ENCODE data around the gene LRWD1.
"Not testable (repeated sequence)": the region's sequence is repeated elsewhere in the genome, so short reads cannot be mapped to it uniquely, and the experiment has no call there.

LRWD1 gene

GRCh38 chr7:102468478-102469350 lies 3.9 kb downstream of the LRWD1 start:
- no peak for DNase-seq (ENCODE audit: low read depth in 2 of 2)

GRCh38 chr7:102469351-102469971 lies 4.7 kb downstream of the LRWD1 start:
- no peak for DNase-seq (ENCODE audit: low read depth in 2 of 2)

- no peak for DNase-seq (ENCODE audit: low read depth in 2 of 2)
These were observed 5.4 kb downstream of the LRWD1 start for GRCh38 chr7:102469972-102470825.

GRCh38 chr7:102471791-102472125 lies 7.0 kb downstream of the LRWD1 start:
- no peak for DNase-seq (ENCODE audit: low read depth in 2 of 2)

- no peak for DNase-seq (ENCODE audit: low read depth in 2 of 2)
These were observed 7.6 kb downstream of the LRWD1 start for GRCh38 chr7:102472126-102473041.

GRCh38 chr7:102473271-102473991 lies 8.6 kb downstream of the LRWD1 start:
- DNase-seq (ENCODE audit: low read depth in 2 of 2): no peak

- not testable (repeated sequence) for DNase-seq (ENCODE audit: low read depth in 2 of 2)
These were observed 9.3 kb downstream of the LRWD1 start for GRCh38 chr7:102474116-102474515.

GRCh38 chr7:102474736-102475435 lies 10.1 kb downstream of the LRWD1 start:
- DNase-seq (ENCODE audit: low read depth in 2 of 2): not testable (repeated sequence)

- DNase-seq (ENCODE audit: low read depth in 2 of 2): peak; percentile 81 to 97
These were observed 13.8 kb downstream of the LRWD1 start, which contains the start of gene POLR2J for GRCh38 chr7:102478314-102479208. Gene POLR2J (minus strand): TSS chr7:102478922. CDS start chr7:102478860, 62 bp downstream.

GRCh38 chr7:102479209-102479584 lies 14.4 kb downstream of the LRWD1 start:
- not testable (repeated sequence) for DNase-seq (ENCODE audit: low read depth in 2 of 2)

- not testable (repeated sequence) for DNase-seq (ENCODE audit: low read depth in 2 of 2)
These were observed 15.3 kb downstream of the LRWD1 start for GRCh38 chr7:102479982-102480637.

GRCh38 chr7:102481962-102482361 lies 17.2 kb downstream of the LRWD1 start:
- DNase-seq (ENCODE audit: low read depth in 2 of 2): not testable (repeated sequence)

GRCh38 chr7:102484317-102484716 lies 19.5 kb downstream of the LRWD1 start:
- not testable (repeated sequence) for DNase-seq (ENCODE audit: low read depth in 2 of 2)

GRCh38 chr7:102490529-102491075 lies 25.8 kb downstream of the LRWD1 start:
- DNase-seq (ENCODE audit: low read depth in 2 of 2): peak in 1 of 2 donors; percentile 48

GRCh38 chr7:102493220-102493935 lies 28.6 kb downstream of the LRWD1 start:
- DNase-seq (ENCODE audit: low read depth in 2 of 2): not testable (repeated sequence)

GRCh38 chr7:102494026-102494425 lies 29.2 kb downstream of the LRWD1 start:
- not testable (repeated sequence) for DNase-seq (ENCODE audit: low read depth in 2 of 2)

GRCh38 chr7:102494473-102495149 lies 29.8 kb downstream of the LRWD1 start:
- not testable (repeated sequence) for DNase-seq (ENCODE audit: low read depth in 2 of 2)
